Subcutaneous adipose tissue (tissue), 4 donors: ENCODE data around the gene MKI67. TPM values are rescaled to one million over a fixed set of nuclear protein-coding genes. Genes with fewer than 3 reads are reported as not detected.

Experiments
- CTCF ChIP-seq: fragments of 450-650 bp; IDR thresholded peaks from one replicate; pipeline ENCODE4 v1.5.1; 2016; ENCODE audit warnings: low read depth, mild to moderate bottlenecking, control low read depth, antibody characterized with exemption, moderate library complexity
- total RNA-seq, 4 donors: library from RNA; depleted of rRNA; stranded (reverse); fragments of >200 nt; gene quantifications; one replicate each; pipeline ENCODE4 v1.1.0, GENCODE V29; 2016

The MKI67 gene
- total RNA-seq, 4 donors from 2014 or later, result 0.49 to 6.5 (median 3.1) TPM

- TF ChIP-seq CTCF, result no peak
Observed at GRCh38 chr10:128102480-128103228, 23.6 kb downstream of the MKI67 start.

- TF ChIP-seq CTCF, result no peak
Observed at GRCh38 chr10:128101901-128102300, 24.3 kb downstream of the MKI67 start.

- no peak for TF ChIP-seq CTCF
Observed at GRCh38 chr10:128099901-128100300, 26.3 kb downstream of the MKI67 start.

- TF ChIP-seq CTCF, result no peak
Observed at GRCh38 chr10:128098631-128099030, 27.6 kb downstream of the MKI67 start.

GRCh38 chr10:128097783-128098182, 28.4 kb downstream of the MKI67 start:
- TF ChIP-seq CTCF, result no peak

- TF ChIP-seq CTCF, result no peak
Observed at GRCh38 chr10:128096486-128097199, 29.6 kb downstream of the MKI67 start.

GRCh38 chr10:128095753-128096469, 30.3 kb downstream of the MKI67 start:
- no peak for TF ChIP-seq CTCF
